PC-9 (cell line): ENCODE results near the gene GSKIP.

Experiments used
- EZH2 ChIP-seq: fragments of 200-600 bp; sonication (generic); IDR thresholded peaks from 2 replicates; pipeline ENCODE4 v1.8.0; 2017; ENCODE audit warnings: antibody characterized with exemption, low read depth
- TF ChIP-seq, protein P1 (sequence below): fragments of 200-600 bp; sonication (generic); conservative IDR thresholded peaks from 2 replicates; pipeline ENCODE4 v1.6.1; 2017; ENCODE audit warnings: mixed run types, antibody characterized with exemption, mild to moderate bottlenecking, moderate library complexity

GRCh38 chr14:96413526-96413925 lies 50.2 kb downstream of the GSKIP start:
- TF ChIP-seq, protein P1, sequence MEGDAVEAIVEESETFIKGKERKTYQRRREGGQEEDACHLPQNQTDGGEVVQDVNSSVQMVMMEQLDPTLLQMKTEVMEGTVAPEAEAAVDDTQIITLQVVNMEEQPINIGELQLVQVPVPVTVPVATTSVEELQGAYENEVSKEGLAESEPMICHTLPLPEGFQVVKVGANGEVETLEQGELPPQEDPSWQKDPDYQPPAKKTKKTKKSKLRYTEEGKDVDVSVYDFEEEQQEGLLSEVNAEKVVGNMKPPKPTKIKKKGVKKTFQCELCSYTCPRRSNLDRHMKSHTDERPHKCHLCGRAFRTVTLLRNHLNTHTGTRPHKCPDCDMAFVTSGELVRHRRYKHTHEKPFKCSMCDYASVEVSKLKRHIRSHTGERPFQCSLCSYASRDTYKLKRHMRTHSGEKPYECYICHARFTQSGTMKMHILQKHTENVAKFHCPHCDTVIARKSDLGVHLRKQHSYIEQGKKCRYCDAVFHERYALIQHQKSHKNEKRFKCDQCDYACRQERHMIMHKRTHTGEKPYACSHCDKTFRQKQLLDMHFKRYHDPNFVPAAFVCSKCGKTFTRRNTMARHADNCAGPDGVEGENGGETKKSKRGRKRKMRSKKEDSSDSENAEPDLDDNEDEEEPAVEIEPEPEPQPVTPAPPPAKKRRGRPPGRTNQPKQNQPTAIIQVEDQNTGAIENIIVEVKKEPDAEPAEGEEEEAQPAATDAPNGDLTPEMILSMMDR, result no peak
- TF ChIP-seq EZH2, result no peak
